Choroid plexus epithelial cell (primary cell): Measurements from ENCODE around the gene FGF19.
"Not testable (repeated sequence)": the region's sequence is repeated elsewhere in the genome, so short reads cannot be mapped to it uniquely, and the experiment has no call there.

Experiments used
- DNase-seq: peaks from one replicate; pipeline ENCODE4 v3.0.0-alpha.2; 2010; ENCODE audit warnings: low read depth
- H3K4me3 ChIP-seq: 2 replicates; pipeline ENCODE4 v1.5.1; 2011; ENCODE audit warnings: low read depth, mild to moderate bottlenecking, control low read depth, low read length, moderate library complexity
- CTCF ChIP-seq: conservative IDR thresholded peaks from 2 replicates; pipeline ENCODE4 v1.5.1; 2011; ENCODE audit warnings: low read depth, mild to moderate bottlenecking, control low read depth, inconsistent platforms, low read length, moderate library complexity

The FGF19 gene

DNA sequence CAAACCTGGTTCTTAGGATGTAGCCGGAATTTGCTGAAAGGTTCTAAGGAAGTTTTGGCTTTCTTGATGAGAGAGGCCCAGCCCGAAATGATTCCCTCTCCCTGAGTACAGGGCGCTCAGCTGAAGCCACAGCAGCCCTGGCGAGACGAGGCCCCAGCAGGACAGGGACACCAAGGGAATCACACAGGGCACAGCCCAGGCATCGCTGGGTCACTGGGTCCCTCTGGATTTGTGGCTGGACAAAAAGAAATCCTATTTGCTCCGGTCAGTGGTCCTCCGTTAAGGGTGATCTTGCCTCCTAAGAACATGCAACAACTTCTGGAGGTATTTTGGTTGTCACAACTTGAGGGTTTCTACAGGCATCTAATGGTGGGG, 6.4 kb downstream of the FGF19 start:
- no peak overlapping the region for H3K4me3 ChIP-seq
- DNase-seq, result no peak
- no peak for TF ChIP-seq CTCF

DNA sequence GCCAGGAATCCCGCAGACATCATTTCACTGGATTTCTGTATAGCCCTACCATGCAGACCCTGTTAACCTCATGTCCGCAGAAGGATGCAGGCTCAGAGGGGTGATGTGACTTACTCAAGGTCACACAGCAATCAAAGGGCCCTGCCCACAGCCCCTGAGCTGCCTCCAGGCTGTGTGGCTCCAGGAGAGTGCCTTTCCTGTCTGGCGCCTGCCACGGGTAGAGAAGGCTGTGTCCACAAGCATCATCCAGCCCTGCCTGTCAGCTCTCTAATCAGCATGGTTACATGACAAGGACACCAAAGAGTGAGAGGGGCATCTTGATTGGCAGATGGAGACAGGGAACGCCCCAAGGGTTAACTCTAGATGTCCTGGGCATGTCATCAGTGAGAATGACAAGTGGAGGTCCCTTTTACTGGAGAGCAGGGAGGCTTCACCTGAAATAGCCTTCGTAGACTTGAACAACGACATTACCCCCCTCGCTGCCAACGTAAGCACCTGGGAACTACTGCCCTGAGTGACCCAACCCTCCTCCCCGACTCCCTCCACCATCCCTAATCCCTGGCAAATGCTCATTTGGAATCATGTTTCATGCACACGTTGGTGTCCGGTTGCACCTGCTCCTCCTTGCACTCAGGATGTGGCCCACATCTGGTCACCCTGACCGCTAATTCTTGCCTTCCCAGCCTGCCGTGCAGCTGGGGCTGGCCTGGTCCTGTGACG, 6.9 kb downstream of the FGF19 start:
- DNase-seq, result no peak
- no peak for TF ChIP-seq CTCF
- H3K4me3 ChIP-seq, result no peak overlapping the region

- not testable (repeated sequence) for DNase-seq, H3K4me3 ChIP-seq
These were observed 7.8 kb downstream of the FGF19 start for GRCh38 chr11:69695995-69696394.

- TF ChIP-seq CTCF, result no peak
- H3K4me3 ChIP-seq, result no peak overlapping the region
- DNase-seq, result no peak
These were observed 8.2 kb downstream of the FGF19 start for GRCh38 chr11:69695581-69695980.

- H3K4me3 ChIP-seq, result no peak overlapping the region
- no peak for DNase-seq
- no peak for TF ChIP-seq CTCF
These were observed 9.0 kb downstream of the FGF19 start for GRCh38 chr11:69694781-69695180.

- DNase-seq, result no peak
- TF ChIP-seq CTCF, result no peak
- H3K4me3 ChIP-seq, result no peak overlapping the region
These were observed 11.4 kb downstream of the FGF19 start for GRCh38 chr11:69692422-69692821.

DNA sequence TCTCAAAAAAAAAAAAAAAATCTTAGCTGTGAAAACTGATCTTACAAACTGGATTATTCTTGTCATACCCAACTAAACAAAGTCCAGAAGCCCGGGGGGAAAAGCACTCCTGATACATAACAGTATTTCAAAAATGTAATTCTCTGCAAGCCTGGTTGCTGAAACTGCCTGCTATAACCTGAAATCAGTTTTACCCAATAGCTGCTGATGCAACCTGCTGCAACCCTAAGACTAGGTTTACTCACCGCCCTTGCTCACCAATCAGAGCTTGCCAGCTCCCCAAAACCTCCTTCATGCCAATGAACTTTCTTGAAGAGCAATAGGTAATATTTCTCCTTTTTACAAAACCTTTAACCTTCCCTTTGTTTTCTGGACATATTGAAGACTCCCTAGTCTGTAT, 12.4 kb downstream of the FGF19 start:
- DNase-seq, result peak; percentile 50
- TF ChIP-seq CTCF, result no peak
- H3K4me3 ChIP-seq, result no peak overlapping the region
